Stimulated activated CD4-positive, alpha-beta T cell treated with anti-CD3 and anti-CD28 coated beads, Interleukin-4, amount 100 ng/mL, for 24 hours (primary cell): Measurements from ENCODE around the gene ZNF646.

ENCODE experiments used
- DNase-seq: peaks from one replicate; pipeline ENCODE4 v3.0.0-alpha.2; 2020

Gene ZNF646

GRCh38 chr16:31067342-31067741, 6.9 kb upstream of the ZNF646 start:
- no peak for DNase-seq

- DNase-seq, result no peak
These were observed 2.4 kb upstream of the ZNF646 start for GRCh38 chr16:31071861-31072260.

DNA sequence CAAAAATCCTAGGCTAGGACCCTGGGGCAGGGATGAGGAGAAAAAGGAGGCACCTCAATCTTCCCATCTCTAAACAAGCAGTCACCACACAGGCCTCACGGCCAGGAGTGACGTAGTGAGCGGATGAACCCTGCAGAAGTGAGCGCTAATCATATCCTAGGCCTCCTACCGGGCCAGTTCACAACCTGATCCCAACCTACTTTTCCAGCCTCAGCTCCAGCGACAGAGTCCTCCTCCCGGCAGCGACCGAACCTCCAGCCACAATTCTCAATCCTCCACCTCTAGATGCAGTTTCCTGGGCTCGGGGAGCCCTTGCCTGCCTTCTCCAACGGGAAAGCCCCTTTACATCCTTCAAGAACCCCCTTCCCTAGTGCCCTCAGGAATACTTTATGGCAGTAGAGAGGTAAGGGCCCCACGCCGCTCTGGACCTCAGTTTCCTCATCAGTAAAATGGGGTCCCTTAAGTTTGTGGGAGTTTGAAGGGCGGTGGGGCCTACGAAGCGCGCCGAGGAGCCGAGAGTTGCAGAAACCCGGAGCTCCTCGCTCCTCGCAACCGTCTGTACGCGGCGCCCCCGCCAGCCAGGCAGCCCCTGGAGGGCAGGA, 1.6 kb upstream of the ZNF646 start:
- peak; percentile 26 for DNase-seq

GRCh38 chr16:31073142-31073969, 866 bp upstream of the ZNF646 start:
- peak; percentile 90 for DNase-seq

GRCh38 chr16:31074814-31075183, 577 bp downstream of the ZNF646 start:
- no peak for DNase-seq

DNA sequence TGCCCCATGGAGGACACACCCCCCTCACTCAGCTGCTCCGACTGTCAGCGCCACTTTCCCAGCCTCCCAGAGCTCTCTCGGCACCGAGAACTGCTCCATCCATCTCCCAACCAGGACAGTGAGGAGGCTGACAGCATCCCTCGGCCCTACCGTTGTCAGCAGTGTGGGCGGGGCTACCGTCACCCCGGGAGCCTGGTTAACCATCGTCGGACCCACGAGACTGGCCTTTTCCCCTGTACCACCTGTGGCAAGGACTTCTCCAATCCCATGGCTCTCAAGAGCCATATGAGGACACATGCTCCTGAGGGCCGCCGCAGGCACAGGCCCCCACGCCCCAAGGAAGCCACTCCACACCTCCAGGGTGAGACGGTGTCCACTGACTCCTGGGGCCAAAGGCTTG, 2.1 kb downstream of the ZNF646 start:
- no peak for DNase-seq

GRCh38 chr16:31077024-31077423, 2.8 kb downstream of the ZNF646 start:
- no peak for DNase-seq

DNA sequence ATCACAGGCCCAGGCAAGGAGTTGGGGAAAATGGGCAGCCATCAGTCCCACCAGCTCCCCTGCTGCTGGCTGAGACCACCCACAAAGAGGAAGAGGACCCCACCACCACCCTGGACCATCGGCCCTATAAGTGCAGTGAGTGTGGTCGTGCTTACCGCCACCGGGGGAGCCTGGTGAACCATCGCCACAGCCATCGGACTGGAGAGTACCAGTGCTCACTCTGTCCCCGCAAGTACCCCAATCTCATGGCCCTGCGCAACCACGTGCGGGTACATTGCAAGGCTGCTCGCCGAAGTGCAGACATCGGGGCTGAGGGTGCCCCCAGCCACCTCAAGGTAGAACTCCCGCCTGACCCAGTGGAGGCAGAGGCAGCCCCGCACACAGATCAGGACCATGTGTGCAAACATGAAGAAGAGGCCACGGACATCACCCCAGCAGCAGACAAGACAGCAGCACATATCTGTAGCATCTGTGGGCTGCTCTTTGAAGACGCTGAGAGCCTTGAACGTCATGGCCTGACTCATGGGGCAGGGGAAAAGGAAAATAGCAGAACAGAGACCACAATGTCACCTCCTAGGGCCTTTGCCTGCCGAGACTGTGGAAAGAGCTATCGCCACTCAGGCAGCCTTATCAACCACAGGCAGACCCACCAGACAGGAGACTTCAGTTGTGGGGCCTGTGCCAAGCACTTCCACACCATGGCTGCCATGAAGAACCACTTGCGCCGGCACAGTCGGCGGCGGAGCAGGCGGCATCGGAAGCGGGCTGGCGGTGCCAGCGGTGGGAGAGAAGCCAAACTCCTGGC, 3.6 kb downstream of the ZNF646 start:
- DNase-seq, result no peak

DNA sequence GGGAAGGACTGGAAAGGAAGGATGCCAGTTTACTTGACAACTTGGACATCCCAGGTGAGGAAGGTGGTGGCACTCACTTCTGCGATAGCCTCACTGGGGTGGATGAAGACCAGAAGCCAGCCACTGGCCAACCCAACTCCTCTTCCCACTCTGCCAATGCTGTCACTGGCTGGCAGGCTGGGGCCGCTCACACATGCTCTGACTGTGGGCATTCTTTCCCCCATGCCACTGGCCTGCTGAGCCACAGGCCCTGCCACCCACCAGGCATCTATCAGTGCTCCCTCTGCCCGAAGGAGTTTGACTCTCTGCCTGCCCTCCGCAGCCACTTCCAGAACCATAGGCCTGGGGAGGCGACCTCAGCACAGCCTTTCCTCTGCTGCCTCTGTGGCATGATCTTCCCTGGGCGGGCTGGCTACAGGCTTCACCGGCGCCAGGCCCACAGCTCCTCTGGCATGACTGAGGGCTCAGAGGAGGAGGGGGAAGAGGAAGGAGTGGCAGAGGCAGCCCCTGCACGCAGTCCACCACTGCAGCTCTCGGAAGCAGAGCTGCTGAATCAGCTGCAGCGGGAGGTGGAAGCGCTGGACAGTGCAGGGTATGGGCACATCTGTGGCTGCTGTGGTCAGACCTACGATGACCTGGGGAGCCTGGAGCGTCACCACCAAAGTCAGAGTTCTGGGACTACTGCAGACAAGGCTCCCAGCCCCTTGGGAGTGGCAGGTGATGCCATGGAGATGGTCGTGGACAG, 4.5 kb downstream of the ZNF646 start:
- DNase-seq, result no peak

DNA sequence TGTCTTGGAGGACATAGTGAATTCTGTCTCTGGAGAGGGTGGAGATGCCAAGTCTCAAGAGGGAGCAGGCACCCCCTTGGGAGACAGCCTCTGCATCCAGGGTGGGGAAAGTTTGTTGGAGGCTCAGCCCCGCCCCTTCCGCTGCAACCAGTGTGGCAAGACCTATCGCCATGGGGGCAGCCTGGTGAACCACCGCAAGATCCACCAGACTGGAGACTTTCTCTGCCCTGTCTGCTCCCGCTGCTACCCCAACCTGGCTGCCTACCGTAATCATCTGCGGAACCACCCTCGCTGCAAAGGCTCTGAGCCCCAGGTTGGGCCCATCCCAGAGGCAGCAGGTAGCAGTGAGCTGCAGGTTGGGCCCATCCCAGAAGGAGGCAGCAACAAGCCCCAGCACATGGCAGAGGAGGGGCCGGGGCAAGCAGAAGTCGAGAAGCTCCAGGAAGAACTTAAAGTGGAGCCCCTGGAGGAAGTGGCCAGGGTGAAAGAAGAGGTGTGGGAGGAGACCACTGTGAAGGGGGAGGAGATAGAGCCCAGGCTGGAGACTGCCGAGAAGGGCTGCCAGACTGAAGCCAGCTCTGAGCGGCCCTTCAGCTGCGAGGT, 5.2 kb downstream of the ZNF646 start:
- no peak for DNase-seq

GRCh38 chr16:31080035-31080629, 5.9 kb downstream of the ZNF646 start:
- no peak for DNase-seq

- DNase-seq, result no peak
These were observed 6.7 kb downstream of the ZNF646 start for GRCh38 chr16:31080756-31081419.

GRCh38 chr16:31081428-31082351, 7.5 kb downstream of the ZNF646 start:
- DNase-seq, result no peak

GRCh38 chr16:31082368-31083045, 8.3 kb downstream of the ZNF646 start:
- DNase-seq, result no peak

DNA sequence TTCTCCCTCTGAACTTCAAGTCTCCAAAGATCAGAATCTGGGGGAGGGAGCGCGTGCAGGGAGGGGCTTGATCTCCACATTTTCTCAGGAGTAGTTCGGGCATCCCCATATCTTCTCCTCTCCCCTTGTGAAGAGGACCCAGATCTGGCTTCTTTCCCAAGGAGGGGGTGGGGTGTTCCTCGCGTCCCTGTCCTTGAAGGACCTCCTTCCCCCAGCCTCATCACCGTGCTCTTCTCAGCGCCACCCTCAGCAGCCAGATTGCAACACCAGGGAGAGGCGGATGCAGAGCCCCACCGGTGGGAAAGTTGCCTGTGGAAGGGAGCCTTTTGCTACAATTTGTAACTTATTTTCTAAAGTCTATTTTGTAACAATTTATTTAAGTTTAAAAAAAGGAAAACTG, 8.9 kb downstream of the ZNF646 start:
- no peak for DNase-seq

DNA sequence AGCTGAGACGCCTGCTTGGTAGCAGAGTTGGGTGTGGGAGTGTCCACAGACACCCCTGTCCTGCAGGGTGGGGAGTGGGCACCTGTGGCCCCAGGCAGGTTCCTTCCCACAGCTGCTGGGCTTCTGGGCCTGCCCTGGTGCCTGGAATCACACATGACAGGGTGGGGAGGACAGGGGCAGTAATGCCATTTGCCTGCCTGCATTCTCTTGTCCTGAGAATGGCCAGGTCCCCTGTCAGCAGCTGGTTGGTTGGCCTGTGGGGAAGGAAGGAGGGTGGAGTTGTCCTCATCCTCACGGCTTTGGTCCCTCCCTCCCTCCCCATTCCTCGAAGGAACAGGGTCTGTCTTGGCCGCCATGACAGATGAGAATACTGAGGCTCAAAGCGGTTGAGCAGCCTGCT, 9.3 kb downstream of the ZNF646 start:
- DNase-seq, result no peak

GRCh38 chr16:31083981-31084380, 9.8 kb downstream of the ZNF646 start:
- no peak for DNase-seq

DNA sequence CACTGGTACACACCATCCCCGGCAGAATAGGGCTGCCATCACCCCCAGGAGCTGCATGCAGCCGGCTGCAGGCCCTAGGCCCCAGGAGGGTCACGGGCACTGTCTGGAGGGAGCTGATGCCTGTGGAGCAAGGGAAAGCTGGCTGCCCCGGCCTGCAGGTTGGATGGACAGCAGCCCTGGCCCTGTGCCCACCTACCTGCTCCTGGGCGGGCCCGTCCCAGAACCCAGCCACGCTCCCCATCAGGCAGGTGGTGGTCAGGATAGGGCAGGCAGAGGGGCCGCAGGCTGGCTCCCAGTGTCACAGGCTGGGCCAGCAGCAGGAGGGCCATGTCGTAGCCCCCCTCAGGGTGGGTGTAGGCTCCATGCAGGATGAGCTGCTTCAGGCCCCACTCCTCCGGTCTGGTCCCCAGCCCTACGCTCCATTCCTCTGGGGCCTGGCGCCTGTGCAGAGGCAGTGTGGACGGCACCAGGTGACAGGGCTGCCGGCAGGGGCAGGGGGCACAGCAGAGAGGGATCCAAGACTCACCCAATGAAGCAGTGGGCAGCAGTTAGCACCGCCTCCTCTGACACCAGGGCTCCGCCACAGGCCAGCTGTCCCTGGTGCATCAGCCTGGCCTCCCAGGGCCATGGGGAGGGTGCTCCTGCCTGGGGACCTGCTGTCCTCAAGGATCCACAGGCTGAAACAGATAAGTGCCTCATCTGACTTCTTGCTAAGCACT, 10.5 kb downstream of the ZNF646 start:
- DNase-seq, result no peak

- DNase-seq, result no peak
These were observed 11.2 kb downstream of the ZNF646 start for GRCh38 chr16:31085411-31085810.
